ENCODE data around the gene RBM14. TPM values are rescaled to one million over a fixed set of nuclear protein-coding genes. Genes with fewer than 3 reads are reported as not detected.

RBM14 gene
- total and polyA plus RNA-seq, 2 of the 4 experiments (the other 2 are of a cell fraction), result 9.3 to 31.1 TPM

DNA sequence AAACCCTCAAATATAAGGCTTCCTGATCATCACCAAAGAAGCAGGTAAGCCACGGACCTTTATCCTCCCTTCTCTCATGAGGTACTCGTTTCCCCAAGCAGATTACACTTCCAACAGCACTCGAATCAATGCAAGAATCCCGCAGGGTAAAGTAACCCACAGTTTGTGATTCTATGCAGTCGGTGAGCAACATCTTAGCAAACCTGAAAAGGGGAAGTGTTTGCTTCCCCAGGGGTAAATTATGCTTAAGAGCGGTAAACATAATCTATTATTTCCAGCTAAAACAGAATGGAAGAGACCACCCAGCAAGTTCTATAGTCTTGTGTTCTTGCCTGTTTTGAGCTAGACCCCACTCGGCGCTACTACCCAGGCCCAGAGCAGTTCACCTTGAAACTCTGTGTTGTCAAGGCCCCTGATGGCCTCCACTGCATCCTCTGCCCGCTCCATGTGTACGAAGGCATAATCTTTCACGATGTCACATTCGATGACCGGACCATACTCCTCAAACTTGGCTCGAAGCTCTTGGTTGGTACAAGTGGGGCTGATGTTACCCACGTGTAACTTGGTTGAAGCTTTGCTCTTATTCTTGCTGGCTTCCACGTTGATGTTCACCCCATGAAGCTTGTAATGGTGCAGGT is 60.0 kb downstream of the RBM14 start:
- POLR2A ChIA-PET (ENCODE audit: unreplicated experiment), result no interaction called here
- H2BK120ac ChIP-seq (ENCODE audit: low read depth, low read length), result no peak overlapping the region
- no peak overlapping the region for H3K4ac ChIP-seq (ENCODE audit: low read depth, low read length)
- H3K9ac ChIP-seq (ENCODE audit: low read depth, low read length), result peak overlapping the region; percentile 90; the same call in 1 of the 2 replicates
- H4K91ac ChIP-seq (ENCODE audit: insufficient read depth, low read depth, low read length), result no peak overlapping the region
- H4K5ac ChIP-seq (ENCODE audit: low read depth, low read length), result no peak overlapping the region
- H2AK5ac ChIP-seq (ENCODE audit: low read depth, low read length), result peak overlapping the region; percentile 40; the same call in 1 of the 2 replicates
- H3K56ac ChIP-seq (ENCODE audit: extremely low read depth, insufficient read depth, low read length), result no peak overlapping the region
- H3K36me3 ChIP-seq (ENCODE audit: control insufficient read depth, insufficient read depth, low read length), result peaks cover 8% of the 10 kb centered on the region
- H3K79me1 ChIP-seq (ENCODE audit: low read depth in 1 of 2, low read length in 2 of 2), result peaks cover 22 to 39% of the 10 kb centered on the region in 2 experiments
- no peaks in the 10 kb centered on the region; the same call in 1 of the 2 replicates for H3K9me1 ChIP-seq (ENCODE audit: insufficient read depth, low read length)
- H3K23ac ChIP-seq (ENCODE audit: low read depth, low read length), result peak overlapping the region; percentile 73; the same call in 1 of the 2 replicates
- no peak overlapping the region for H2AK9ac ChIP-seq (replicated peaks; ENCODE audit: low read depth, low read length, poor library complexity)
- no peaks in the 10 kb centered on the region for H3K27me3 ChIP-seq (ENCODE audit: control insufficient read depth, insufficient read depth, low read length)
- no peak overlapping the region for H2BK15ac ChIP-seq (ENCODE audit: low read depth, low read length)
- H3K18ac ChIP-seq (ENCODE audit: low read depth, low read length), result no peak overlapping the region
- H4K8ac ChIP-seq (ENCODE audit: low read depth in 2 of 2, low read length in 2 of 2), result no peak overlapping the region; a peak in 1 of 4 replicates
- CTCF ChIA-PET, result interaction anchor here (1.4 kb wide), 1 partner anchor 19 kb away, joined by 3 read pairs; no protein-coding TSS in a partner anchor
- H2AFZ ChIP-seq (replicated peaks; ENCODE audit: low read length, poor library complexity), result no peak overlapping the region
- no peaks in the 10 kb centered on the region; the same call in 1 of the 2 replicates for H4K20me1 ChIP-seq (ENCODE audit: insufficient read depth, low read length)
- DNase-seq, result no peak
- dilution Hi-C loops (cut with HindIII; ENCODE audit: low sequenced_read_pairs, unreplicated experiment), result no loop called here
- in situ Hi-C loops (cut with MboI; ENCODE audit: low sequenced_read_pairs), result no loop called here
- H3K27ac ChIP-seq (ENCODE audit: insufficient read depth, low read length), result no peak overlapping the region
- BruUV-seq (replicated peaks), result no TSS peak
- H3K4me3 ChIP-seq (ENCODE audit: insufficient read depth, low read depth, low read length), result no peak overlapping the region; the same call in 1 of the 2 replicates
- H3K14ac ChIP-seq (replicated peaks; ENCODE audit: low read depth, low read length), result no peak overlapping the region
- WGBS, 2 experiments (ENCODE audit: extremely low coverage in 2 of 2, insufficient read length in 1 of 2), result 73% methylated on average over 2 of the region's 16 CpGs; no CpG with 5 or more reads in 1 of the 2 experiments
- intact Hi-C loops (cut with micrococcal nuclease), result no loop called here
- no peak for ATAC-seq (ENCODE audit: low read depth)
- no peaks in the 10 kb centered on the region for H3K9me3 ChIP-seq (ENCODE audit: control insufficient read depth, insufficient read depth, low read length)
- peaks cover 5% of the 10 kb centered on the region for H3K4me1 ChIP-seq (ENCODE audit: control insufficient read depth, insufficient read depth, low read length)
- H2BK20ac ChIP-seq (ENCODE audit: low read depth, low read length), result no peak overlapping the region
- H2BK5ac ChIP-seq (ENCODE audit: low read depth, low read length, poor library complexity, severe bottlenecking), result no peak overlapping the region
- H3K4me2 ChIP-seq (ENCODE audit: low read depth, low read length), result peak overlapping the region; percentile 90
- TF ChIP-seq CTCF (conservative IDR thresholded peaks at IDR 0.05; ENCODE audit: low read depth, low read length), result no peak
- TF ChIP-seq MAFK (IDR thresholded peaks at IDR 0.05; ENCODE audit: low read depth, low read length), result no peak
- TF ChIP-seq NFE2L2 (IDR thresholded peaks at IDR 0.05; ENCODE audit: low read depth, low read length), result no peak
- no peak for TF ChIP-seq FOS (IDR thresholded peaks at IDR 0.05; ENCODE audit: low read depth, low read length)
- TF ChIP-seq CHD1 (IDR thresholded peaks at IDR 0.05; ENCODE audit: low read depth, low read length), result no peak
- TF ChIP-seq BHLHE40 (IDR thresholded peaks at IDR 0.05; ENCODE audit: low read depth, low read length), result no peak
- TF ChIP-seq ELK1 (IDR thresholded peaks at IDR 0.05; ENCODE audit: borderline replicate concordance, low read depth, low read length), result no peak
- TF ChIP-seq POLR2A (IDR thresholded peaks at IDR 0.05; ENCODE audit: low read depth, low read length), result no peak
- TF ChIP-seq MAZ (IDR thresholded peaks at IDR 0.05; ENCODE audit: borderline replicate concordance, low read depth, low read length), result no peak
- TF ChIP-seq SMC3 (IDR thresholded peaks at IDR 0.05; ENCODE audit: low read depth, low read length), result no peak
- TF ChIP-seq RAD21 (IDR thresholded peaks at IDR 0.05; ENCODE audit: low read length), result no peak
- TF ChIP-seq RFX5 (IDR thresholded peaks at IDR 0.05; ENCODE audit: low read depth, low read length), result no peak
- no peak for TF ChIP-seq RCOR1 (IDR thresholded peaks at IDR 0.05; ENCODE audit: insufficient replicate concordance, low read length)
- TF ChIP-seq, protein P1, sequence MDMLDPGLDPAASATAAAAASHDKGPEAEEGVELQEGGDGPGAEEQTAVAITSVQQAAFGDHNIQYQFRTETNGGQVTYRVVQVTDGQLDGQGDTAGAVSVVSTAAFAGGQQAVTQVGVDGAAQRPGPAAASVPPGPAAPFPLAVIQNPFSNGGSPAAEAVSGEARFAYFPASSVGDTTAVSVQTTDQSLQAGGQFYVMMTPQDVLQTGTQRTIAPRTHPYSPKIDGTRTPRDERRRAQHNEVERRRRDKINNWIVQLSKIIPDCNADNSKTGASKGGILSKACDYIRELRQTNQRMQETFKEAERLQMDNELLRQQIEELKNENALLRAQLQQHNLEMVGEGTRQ (IDR thresholded peaks at IDR 0.05; ENCODE audit: low read depth, low read length), result no peak
- TF ChIP-seq MXI1 (IDR thresholded peaks at IDR 0.05; ENCODE audit: borderline replicate concordance, low read depth, low read length), result no peak

Measured in IMR-90 (cell line).